Endodermal cell (in vitro differentiated cells): ENCODE results near the gene STARD13. TPM values are rescaled to one million over a fixed set of nuclear protein-coding genes. Genes with fewer than 3 reads are reported as not detected.
"Not testable (repeated sequence)": the region's sequence is repeated elsewhere in the genome, so short reads cannot be mapped to it uniquely, and the experiment has no call there.

Experiments used
- DNase-seq: peaks from one replicate; pipeline ENCODE4 v3.0.0-alpha.2; 2017
- H3K27ac ChIP-seq: 2 replicates; pipeline ENCODE4 v1.5.1; 2013; ENCODE audit warnings: mild to moderate bottlenecking, low read depth, low read length, moderate library complexity
- H3K27me3 ChIP-seq: 2 replicates; pipeline ENCODE4 v1.6.1; 2013; ENCODE audit warnings: mild to moderate bottlenecking, low read length, moderate library complexity; ENCODE audit not compliant: insufficient read depth, control insufficient read depth, poor library complexity, severe bottlenecking
- H3K36me3 ChIP-seq: 2 replicates; pipeline ENCODE4 v1.7.0; 2013; ENCODE audit warnings: mild to moderate bottlenecking, low read length, moderate library complexity; ENCODE audit not compliant: control insufficient read depth, insufficient read depth
- H3K4me1 ChIP-seq: one replicate; pipeline ENCODE4 v1.7.0; 2013; ENCODE audit warnings: low read length; ENCODE audit not compliant: control insufficient read depth, insufficient read depth
- H3K4me3 ChIP-seq: 2 replicates; pipeline ENCODE4 v1.5.1; 2013; ENCODE audit warnings: mild to moderate bottlenecking, low read length, moderate library complexity
- H3K9ac ChIP-seq: 2 replicates; pipeline ENCODE4 v1.6.1; 2013; ENCODE audit warnings: mild to moderate bottlenecking, low read length, moderate library complexity; ENCODE audit not compliant: poor library complexity, severe bottlenecking; ENCODE audit errors: extremely low read depth
- H3K9me3 ChIP-seq: 2 replicates; pipeline ENCODE4 v1.6.1; 2013; ENCODE audit warnings: mild to moderate bottlenecking, low read length, moderate library complexity; ENCODE audit not compliant: control insufficient read depth
- H3K27ac Mint-ChIP-seq: 2 replicates; pipeline ENCODE4 v1.8.0; 2020; ENCODE audit warnings: mixed read lengths
- H3K27me3 Mint-ChIP-seq: 2 replicates; pipeline ENCODE4 v1.8.0; 2021; ENCODE audit warnings: mild to moderate bottlenecking, mixed read lengths; ENCODE audit not compliant: insufficient read depth
- H3K36me3 Mint-ChIP-seq: 2 replicates; pipeline ENCODE4 v1.8.0; 2020; ENCODE audit warnings: low read depth, mixed read lengths
- H3K4me1 Mint-ChIP-seq: 2 replicates; pipeline ENCODE4 v1.8.0; 2020; ENCODE audit warnings: mixed read lengths
- H3K4me3 Mint-ChIP-seq: 2 replicates; pipeline ENCODE4 v1.8.0; 2020; ENCODE audit warnings: mild to moderate bottlenecking, moderate library complexity, mixed read lengths
- H3K9me3 Mint-ChIP-seq: 2 replicates; pipeline ENCODE4 v1.8.0; 2020; ENCODE audit warnings: mild to moderate bottlenecking, mixed read lengths
- CTCF ChIP-seq: fragments of 200-600 bp; sonication (generic); conservative IDR thresholded peaks from 2 replicates; pipeline ENCODE4 v1.5.0; 2021; ENCODE audit warnings: antibody characterized with exemption, mild to moderate bottlenecking
- WGBS, 2 experiments: methylation state at CpG; one replicate each; pipeline versions ENCODE4 v1.1.5 to v1.1.7; 2013; ENCODE audit warnings: missing lambda C conversion rate in 2 of 2, mixed read lengths in 1 of 2; ENCODE audit not compliant: insufficient coverage in 1 of 2, insufficient read length in 1 of 2; 5-methylcytosine and 5-hydroxymethylcytosine counted together
- total RNA-seq, 2 donors: library from RNA; stranded (reverse); fragmentation: NEBNext Ultra II Directional in 1 of 2; extraction: Animal tissue kit (Norgen Biotek cat#: 25700) in 1 of 2; gene quantifications; 2 replicates in 1 of 2; 3 replicates in 1 of 2; pipeline ENCODE4 v1.2.1, GENCODE V29; 2021

STARD13 gene
- total RNA-seq, 2 donors from 2014 or later = 2.5 to 3.7 TPM

GRCh38 chr13:33244907-33245287 lies 40.7 kb downstream of the STARD13 start:
- no peak overlapping the region for H3K9ac ChIP-seq
- no peaks in the 10 kb centered on the region for H3K27me3 ChIP-seq
- WGBS, 2 experiments = 82 to 94% methylated on average over 2 to 4 of the region's 4 CpGs
- no peak overlapping the region for H3K4me3 ChIP-seq
- peaks cover 6% of the 10 kb centered on the region for H3K36me3 Mint-ChIP-seq
- H3K27me3 Mint-ChIP-seq = no peaks in the 10 kb centered on the region
- peaks cover 13% of the 10 kb centered on the region for H3K9me3 ChIP-seq
- no peak overlapping the region for H3K27ac Mint-ChIP-seq
- H3K27ac ChIP-seq = no peak overlapping the region
- H3K4me1 ChIP-seq = no peaks in the 10 kb centered on the region
- H3K4me1 Mint-ChIP-seq = peaks cover 5% of the 10 kb centered on the region
- H3K4me3 Mint-ChIP-seq = no peak overlapping the region
- no peaks in the 10 kb centered on the region for H3K36me3 ChIP-seq
- peaks cover 20% of the 10 kb centered on the region for H3K9me3 Mint-ChIP-seq
- no peak for DNase-seq
- TF ChIP-seq CTCF = no peak

GRCh38 chr13:33244210-33244906 lies 41.2 kb downstream of the STARD13 start:
- H3K9ac ChIP-seq = no peak overlapping the region
- Mint-ChIP-seq H3K27me3 (no peaks in the 10 kb centered on the region), H3K4me1 (peaks cover 5% of the 10 kb centered on the region), H3K36me3 (peaks cover 7% of the 10 kb centered on the region), H3K27ac (no peak overlapping the region), H3K4me3 (no peak overlapping the region), H3K9me3 (peaks cover 22% of the 10 kb centered on the region)
- no peak overlapping the region for H3K4me3 ChIP-seq
- H3K36me3 ChIP-seq = no peaks in the 10 kb centered on the region
- TF ChIP-seq CTCF = no peak
- no peak for DNase-seq
- 91 to 100% methylated on average over 3 of the region's 3 CpGs for WGBS, 2 experiments
- peaks cover 18% of the 10 kb centered on the region for H3K9me3 ChIP-seq
- H3K27me3 ChIP-seq = no peaks in the 10 kb centered on the region
- H3K27ac ChIP-seq = no peak overlapping the region
- H3K4me1 ChIP-seq = no peaks in the 10 kb centered on the region

- Histone ChIP-seq H3K4me3 (no peak overlapping the region), H3K9ac (no peak overlapping the region), H3K4me1 (no peaks in the 10 kb centered on the region), H3K9me3 (peaks cover 20% of the 10 kb centered on the region), H3K27ac (no peak overlapping the region), H3K27me3 (no peaks in the 10 kb centered on the region), H3K36me3 (no peaks in the 10 kb centered on the region)
- Mint-ChIP-seq H3K9me3 (peaks cover 22% of the 10 kb centered on the region), H3K36me3 (peaks cover 8% of the 10 kb centered on the region), H3K27ac (no peak overlapping the region), H3K27me3 (no peaks in the 10 kb centered on the region), H3K4me3 (no peak overlapping the region), H3K4me1 (peaks cover 5% of the 10 kb centered on the region)
- no peak for DNase-seq
- no peak for TF ChIP-seq CTCF
- 91 to 100% methylated on average over 1 to 2 of the region's 2 CpGs for WGBS, 2 experiments
Observed at GRCh38 chr13:33242984-33243617, 42.5 kb downstream of the STARD13 start.

GRCh38 chr13:33242372-33242771 lies 43.2 kb downstream of the STARD13 start:
- H3K27me3 Mint-ChIP-seq, H3K27ac ChIP-seq, H3K4me3 ChIP-seq, H3K4me3 Mint-ChIP-seq, H3K36me3 ChIP-seq, H3K4me1 ChIP-seq, H3K4me1 Mint-ChIP-seq, H3K36me3 Mint-ChIP-seq, DNase-seq, H3K27me3 ChIP-seq, H3K9ac ChIP-seq, H3K27ac Mint-ChIP-seq: not testable (repeated sequence)
- peaks cover 20% of the 10 kb centered on the region for H3K9me3 ChIP-seq
- 100% methylated on average over 2 of the region's 6 CpGs; no CpG with 5 or more reads in 1 of the 2 experiments for WGBS, 2 experiments
- H3K9me3 Mint-ChIP-seq = peaks cover 22% of the 10 kb centered on the region
